NCI-H1694 treated with DMSO at 0.1 percent for 48 hours (cell line): Measurements from ENCODE around the gene GABRG3.
"Not testable (repeated sequence)": the region's sequence is repeated elsewhere in the genome, so short reads cannot be mapped to it uniquely, and the experiment has no call there.

ENCODE experiments used
- DNase-seq: peaks from one replicate; lab custom pipeline; 2025; lab: John Stamatoyannopoulos, UW

GABRG3 gene

GRCh38 chr15:27182561-27183110, 211.7 kb downstream of the GABRG3 start:
- no peak for DNase-seq

GRCh38 chr15:27183201-27183600, 212.2 kb downstream of the GABRG3 start:
- no peak for DNase-seq

- DNase-seq = not testable (repeated sequence)
Observed at GRCh38 chr15:27191515-27191914, 220.5 kb downstream of the GABRG3 start.

DNA sequence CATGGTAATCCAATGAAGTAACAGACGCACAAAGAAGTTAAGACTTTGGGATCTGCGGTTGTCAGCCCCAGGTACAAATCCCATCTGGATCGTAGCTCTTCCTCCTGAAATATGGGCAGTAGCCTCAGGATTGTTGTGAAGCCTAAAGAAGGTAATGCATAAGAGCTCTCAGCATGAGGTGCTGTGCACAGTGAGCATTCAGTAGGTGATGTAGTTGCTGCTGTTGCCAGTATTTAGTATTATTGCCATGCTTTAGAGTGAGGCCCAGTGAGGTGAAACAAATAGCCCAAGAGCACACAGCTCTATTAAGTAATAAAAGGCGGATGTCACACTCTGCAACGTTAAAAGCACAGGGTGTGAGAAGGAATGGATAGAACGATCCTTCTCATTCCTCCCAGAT, 225.7 kb downstream of the GABRG3 start:
- no peak for DNase-seq

- DNase-seq = no peak
Observed at GRCh38 chr15:27201425-27201824, 230.4 kb downstream of the GABRG3 start.

GRCh38 chr15:27210176-27210575, 239.2 kb downstream of the GABRG3 start:
- DNase-seq = no peak

DNA sequence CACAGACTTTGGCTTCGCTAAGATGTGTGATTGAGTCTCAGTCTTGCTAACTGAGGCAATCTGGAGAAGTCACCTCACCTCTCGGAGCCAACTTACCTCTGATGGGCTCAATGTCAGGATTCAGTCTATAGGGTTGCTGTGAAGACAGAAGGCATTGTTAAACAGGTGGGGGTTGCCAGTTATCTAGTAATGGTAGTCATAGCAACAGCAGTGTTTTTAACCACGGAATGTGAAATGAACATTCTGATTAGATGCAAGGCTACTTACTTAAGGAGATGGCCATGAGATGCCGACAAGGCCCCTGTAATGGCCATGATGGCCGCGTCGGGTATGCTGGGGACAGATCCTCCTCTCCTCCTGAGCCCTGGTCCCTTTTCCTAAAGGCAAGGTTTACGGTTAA, 243.1 kb downstream of the GABRG3 start:
- no peak for DNase-seq

GRCh38 chr15:27214961-27215360, 244.0 kb downstream of the GABRG3 start:
- DNase-seq = no peak

- DNase-seq = no peak
Observed at GRCh38 chr15:27218426-27218825, 247.4 kb downstream of the GABRG3 start.

GRCh38 chr15:27219636-27220035, 248.7 kb downstream of the GABRG3 start:
- DNase-seq = no peak

DNA sequence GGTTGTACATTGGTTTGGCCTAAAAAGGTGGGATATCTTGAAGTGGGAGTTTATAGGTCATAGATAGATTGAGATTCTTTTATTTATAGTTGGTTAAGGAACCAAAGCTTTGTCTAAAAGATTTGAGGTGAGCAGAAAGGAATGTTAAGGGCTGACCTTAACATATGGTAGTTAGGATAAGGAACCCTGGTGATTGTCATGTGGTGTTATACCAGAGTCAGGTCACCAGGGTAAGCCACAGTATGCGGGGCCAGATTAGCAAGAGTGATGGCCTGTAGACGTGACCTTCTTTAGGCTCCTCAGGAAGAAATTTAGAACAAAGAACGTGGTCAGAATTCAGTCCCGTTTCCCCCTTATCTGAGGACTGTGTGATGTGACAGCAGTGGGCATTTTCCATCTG, 249.2 kb downstream of the GABRG3 start:
- DNase-seq = no peak

GRCh38 chr15:27222479-27222878, 251.5 kb downstream of the GABRG3 start:
- no peak for DNase-seq

DNA sequence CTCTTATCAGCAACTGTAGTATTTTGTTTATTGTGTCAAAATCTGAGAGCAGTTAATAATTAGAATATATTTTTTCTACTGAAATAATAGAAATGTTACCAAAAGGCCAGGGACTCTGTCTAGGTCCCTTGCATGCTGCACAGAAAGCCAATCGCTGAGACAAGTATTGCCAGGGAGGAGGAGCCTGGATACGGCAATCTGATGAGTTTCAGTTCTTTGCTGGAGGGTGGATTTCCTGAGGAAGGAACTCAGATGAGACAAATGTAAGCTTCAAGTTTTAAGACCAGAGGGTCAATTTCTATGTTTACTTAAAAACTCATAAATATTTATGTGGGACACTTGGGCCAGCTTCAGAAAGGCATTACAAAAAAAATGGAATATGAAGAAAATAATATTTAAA, 252.2 kb downstream of the GABRG3 start:
- no peak for DNase-seq

- no peak for DNase-seq
Observed at GRCh38 chr15:27231811-27232210, 260.8 kb downstream of the GABRG3 start.

DNA sequence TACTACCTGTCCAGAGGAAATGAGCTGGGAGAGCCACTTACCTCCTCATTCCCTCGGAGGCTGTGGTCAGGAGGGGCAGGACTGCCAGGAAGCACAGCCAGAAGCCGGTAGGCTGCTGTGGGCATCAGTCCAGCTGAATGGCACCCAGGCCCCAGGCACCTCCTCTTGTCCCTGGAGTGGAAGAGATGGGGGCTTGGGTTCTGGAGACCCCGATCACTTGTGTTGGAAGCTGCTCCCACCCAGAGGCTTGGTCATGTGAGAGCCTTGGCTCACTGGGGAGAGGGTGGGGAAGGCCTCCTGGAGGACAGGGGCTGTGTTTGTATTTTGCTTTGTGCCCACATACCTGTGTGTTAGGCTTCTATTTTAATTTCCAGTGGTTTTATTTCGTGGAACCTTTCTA, 261.9 kb downstream of the GABRG3 start:
- no peak for DNase-seq

GRCh38 chr15:27234593-27234992, 263.6 kb downstream of the GABRG3 start:
- DNase-seq = no peak

DNA sequence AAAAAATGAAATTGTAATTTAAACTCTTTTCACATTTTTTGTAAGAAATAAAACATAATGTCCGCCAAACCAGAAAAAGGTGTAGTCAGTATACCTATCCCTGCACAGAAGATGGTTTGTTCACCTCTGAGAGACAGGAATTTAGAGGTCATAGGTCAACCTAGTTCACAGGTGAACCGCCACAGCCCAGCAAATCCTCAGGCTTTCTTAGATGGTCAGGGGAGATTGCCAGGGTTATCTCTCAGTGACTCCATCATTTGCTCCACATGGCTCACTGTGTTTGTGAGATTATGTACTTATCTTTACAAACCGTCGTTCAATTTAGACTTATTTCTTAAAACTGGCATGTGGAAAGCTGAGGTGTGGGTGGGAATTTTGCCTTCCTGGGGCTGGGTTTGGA, 264.2 kb downstream of the GABRG3 start:
- no peak for DNase-seq

DNA sequence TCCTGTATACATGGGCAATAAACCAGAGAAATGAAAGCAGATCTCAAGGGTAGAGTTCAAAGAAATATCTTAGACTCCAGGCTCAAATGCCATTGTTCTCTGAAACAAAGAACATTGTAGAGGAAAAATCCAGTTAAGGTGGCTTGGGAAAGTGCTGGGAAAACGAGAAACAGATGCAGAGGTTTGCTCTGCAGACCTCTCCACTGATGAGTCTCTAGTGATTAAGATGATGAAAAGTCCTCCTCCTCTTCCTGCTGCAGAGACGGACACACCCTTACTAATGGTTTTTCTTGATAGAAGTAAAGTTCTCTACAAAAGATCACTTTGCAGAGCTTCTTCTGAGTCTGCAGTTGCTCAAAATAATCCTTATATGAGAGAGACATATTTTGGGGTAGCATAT, 264.7 kb downstream of the GABRG3 start:
- DNase-seq = no peak

GRCh38 chr15:27237319-27237939, 266.4 kb downstream of the GABRG3 start:
- DNase-seq = no peak

GRCh38 chr15:27238209-27238608, 267.2 kb downstream of the GABRG3 start:
- no peak for DNase-seq

GRCh38 chr15:27238707-27239423, 267.9 kb downstream of the GABRG3 start:
- no peak for DNase-seq

GRCh38 chr15:27241943-27242342, 271.0 kb downstream of the GABRG3 start:
- DNase-seq = no peak

GRCh38 chr15:27244047-27244446, 273.1 kb downstream of the GABRG3 start:
- no peak for DNase-seq

GRCh38 chr15:27248251-27248650, 277.3 kb downstream of the GABRG3 start:
- no peak for DNase-seq
